HG03045 (cell line): ENCODE measurements around the gene ABHD17B.

Source experiments
- ATAC-seq: cut with Tn5 transposase; IDR thresholded peaks from one replicate; pipeline ENCODE4 v1.9.1; 2021; ENCODE audit warnings: mild to moderate bottlenecking, moderate library complexity; ENCODE audit not compliant: unreplicated experiment

The ABHD17B gene

DNA sequence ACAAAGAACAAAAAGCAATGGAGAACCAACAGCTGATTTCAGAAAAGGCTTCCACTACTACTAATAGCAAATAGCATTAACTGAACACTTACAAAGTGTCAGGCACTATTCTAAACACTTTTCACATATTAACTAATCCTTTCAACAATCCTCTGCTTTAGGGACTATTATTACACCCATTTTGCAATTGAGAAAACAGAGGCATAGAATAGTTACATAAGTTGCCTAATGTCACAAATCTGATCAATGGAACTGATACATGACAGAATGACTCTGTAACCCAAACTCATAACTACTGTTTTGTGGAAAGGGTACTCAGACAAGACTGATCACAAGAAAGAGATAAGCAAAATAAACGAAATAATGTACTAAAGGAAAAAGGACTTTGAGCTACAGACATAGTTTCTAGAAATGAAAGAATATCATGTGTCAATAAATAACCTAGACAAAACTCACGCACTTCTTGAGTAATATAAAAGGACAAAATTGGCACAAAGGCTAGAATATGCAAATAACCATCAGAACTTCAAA lies 31.3 kb downstream of the ABHD17B start:
- no peak for ATAC-seq

DNA sequence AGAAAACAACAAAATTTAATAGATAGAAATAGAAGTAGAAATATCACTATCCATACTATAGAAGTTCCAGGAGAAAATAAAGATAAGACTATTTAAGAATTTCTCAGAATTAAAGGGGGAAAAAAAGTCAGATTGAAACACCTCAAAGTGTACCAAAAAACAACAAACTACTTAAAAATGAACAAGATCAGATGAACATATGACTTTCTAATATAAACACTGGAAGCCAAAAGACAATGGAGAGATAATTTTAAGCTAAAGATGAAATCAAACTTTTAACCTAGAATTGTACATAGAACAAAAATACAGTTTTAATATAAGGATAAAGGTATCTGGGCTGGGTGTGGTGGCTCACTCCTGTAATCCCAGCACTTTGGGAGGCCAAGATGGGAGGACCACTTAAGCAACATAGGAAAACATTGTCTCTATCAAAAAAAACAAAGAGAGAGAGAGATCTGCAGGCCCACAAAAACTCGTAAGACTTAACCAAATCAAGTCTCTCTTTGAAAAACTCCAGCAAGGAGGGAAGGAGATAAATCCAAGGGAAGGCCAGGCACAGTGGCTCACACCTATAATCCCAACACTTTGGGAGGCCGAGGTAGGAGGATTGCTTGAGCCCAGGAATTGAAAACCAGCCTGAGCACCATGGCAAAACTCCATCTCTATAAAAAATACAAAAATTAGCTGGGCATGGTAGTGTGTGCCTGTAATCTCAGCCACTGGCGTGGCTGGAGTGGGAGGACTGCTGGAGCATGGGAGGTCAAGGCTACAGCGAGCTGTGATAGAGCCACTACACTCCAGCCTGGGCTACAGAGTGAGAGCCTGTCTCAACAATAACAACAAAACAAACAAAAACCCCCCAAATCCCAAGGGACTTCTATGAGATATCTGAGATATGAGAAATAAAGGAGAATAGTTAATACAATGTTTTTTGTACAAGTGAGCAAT lies 32.4 kb downstream of the ABHD17B start:
- no peak for ATAC-seq

DNA sequence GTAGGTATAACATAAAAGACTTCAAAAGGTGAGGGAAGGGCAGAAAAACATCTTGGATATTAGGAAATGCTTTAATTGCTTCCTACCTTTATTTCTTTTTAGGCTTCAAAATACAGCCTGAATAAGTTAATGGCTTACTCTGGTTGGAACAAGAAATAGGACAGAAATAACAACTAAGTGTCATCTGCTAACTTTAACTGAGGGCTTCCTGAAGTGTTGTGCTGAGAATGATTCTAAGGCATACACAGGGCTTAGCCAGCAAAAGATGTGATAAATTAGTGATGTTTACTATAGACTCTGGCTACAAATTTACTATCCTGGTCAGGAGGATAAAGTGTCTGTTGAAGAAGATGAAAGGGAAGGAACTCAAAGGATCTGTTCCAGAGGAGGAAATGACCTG lies 34.2 kb downstream of the ABHD17B start:
- ATAC-seq, result no peak

DNA sequence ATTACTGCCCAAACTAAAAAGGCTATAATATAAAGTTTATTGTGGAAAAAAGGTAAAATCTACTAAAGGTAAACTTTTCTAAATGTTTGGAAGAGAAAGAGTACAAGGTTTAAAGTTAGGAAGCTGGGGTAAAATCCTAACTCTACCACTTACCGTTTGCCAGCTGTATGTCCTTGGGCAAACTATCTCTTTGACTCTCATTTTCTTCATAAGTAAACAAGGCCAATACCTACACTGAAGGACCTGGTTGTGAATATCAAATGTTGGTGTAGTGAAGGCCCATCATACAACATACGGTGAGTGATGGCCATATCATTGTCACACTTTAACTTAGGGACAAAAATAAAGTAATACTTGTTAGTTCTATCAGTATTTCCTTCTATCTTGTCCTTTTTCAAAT lies 34.9 kb downstream of the ABHD17B start:
- no peak for ATAC-seq

DNA sequence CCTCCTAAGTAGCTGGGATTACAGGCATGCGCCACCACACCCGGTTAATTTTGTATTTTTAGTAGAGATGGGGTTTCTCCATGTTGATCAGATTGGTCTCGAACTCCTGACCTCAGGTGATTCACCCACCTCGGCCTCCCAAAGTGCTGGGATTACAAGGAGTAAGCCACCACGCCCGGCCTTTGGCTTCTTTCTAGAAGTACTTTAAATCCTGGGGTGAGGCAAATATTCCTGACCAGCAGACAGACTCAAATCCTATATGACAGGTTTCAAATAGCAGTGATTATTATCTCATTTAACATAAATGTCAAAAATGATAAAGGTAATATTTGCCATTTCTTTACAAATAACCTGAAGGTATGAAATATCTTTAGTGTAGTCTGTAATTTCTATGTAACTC lies 35.6 kb downstream of the ABHD17B start:
- ATAC-seq, result no peak

DNA sequence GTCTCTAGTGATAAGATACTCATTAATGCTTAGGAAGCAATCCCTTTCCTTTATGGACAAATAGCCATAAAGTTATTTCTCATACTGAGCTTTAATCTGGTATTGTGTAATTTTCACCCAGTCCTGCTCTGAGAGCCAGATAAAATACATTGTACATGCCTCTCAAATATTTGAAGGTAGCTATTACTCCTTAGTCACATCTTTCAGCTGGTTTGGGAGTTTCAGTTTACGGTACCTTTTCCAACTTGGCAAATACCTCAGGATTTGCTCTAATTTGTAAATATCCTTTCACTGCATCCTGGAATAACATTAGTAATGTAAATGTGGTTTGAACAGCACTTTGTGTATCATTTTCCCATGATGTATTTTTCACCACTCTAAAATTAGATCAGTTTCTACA lies 47.4 kb downstream of the ABHD17B start:
- ATAC-seq, result no peak

DNA sequence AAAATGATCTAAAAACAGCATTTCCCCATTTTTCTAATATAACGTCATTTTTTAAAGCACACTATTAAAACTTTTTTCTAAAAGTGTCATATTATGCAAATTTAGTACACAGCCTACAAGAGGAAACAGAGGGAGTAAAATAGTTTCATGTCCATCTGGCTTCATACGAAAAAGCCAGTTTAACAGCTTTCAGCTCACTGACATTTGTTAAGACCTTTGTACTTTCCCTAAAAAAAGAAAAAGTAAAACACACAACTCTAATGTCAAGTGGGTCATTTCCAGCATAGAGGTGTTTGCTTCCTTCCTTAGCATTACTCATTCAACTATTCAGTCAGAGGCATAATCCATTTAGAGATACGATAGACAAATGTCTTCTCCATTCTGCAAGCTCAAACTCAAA lies 49.4 kb downstream of the ABHD17B start:
- no peak for ATAC-seq

DNA sequence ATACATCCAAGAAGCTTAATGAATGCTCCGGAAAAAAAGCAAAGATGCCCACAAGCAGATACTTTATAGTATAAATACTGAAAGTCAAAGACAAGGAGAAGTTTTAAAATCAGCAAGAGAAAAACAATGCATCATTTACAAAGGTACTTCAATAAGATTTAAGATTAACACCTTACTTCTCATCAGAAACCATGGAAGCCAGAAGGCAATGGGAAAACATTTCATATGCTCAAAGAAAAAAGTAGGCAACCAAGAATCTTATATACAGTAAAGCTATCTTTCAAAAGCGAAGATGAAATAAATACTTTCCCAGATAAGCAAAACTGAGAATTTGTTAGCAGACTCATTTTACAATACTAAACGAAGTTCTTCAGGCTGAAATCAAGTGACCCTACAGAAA lies 51.1 kb downstream of the ABHD17B start:
- ATAC-seq, result no peak

DNA sequence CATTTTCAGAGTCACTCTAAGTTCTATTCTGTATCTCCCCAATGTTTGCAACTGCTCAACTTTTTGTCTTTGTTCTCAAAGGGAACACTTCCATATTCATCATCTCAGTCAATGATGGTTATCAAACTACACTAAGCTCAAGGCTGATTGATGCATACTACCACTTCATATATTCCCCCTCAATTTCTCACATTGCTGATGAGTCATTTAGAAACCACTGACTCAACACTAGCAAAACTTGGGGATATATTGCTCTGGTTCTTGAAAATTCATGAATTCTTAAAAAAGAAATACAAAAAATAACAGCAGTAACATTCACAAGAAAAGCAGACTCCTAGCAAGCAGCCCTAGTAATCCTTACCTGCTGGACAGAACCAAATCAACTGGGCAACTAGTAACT lies 52.2 kb downstream of the ABHD17B start:
- ATAC-seq, result no peak

DNA sequence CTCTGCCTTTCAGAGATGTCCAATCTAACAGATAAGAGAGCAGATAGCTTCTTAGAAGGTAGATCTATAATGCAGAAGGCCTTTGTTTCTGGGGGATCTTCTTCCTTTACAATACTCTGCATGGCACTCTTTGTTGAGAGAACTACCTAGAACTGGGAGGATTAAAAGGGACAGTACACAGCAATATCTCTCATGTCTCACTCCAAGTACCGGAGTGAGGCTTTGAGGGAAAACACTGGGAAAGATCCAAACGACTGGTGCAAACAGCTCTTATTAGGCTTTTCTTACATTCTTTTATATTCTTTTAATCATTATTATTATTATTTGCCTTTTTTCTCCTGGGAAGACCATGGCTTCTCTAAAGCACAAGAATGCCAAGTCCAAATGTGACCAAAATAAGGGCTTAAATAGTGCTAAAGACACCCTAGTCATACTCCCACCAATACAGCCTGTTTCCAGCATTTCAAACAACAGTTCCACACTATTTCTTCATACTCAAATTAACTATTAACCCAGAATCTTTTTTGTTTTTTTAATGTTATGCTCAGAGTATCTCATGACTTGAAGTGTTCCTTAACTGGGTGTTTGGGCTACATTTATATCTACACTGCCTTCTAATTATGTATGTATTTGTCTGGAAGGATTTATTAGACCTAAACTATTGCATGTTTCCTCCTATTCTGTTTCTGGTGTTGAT lies 52.7 kb downstream of the ABHD17B start:
- no peak for ATAC-seq

DNA sequence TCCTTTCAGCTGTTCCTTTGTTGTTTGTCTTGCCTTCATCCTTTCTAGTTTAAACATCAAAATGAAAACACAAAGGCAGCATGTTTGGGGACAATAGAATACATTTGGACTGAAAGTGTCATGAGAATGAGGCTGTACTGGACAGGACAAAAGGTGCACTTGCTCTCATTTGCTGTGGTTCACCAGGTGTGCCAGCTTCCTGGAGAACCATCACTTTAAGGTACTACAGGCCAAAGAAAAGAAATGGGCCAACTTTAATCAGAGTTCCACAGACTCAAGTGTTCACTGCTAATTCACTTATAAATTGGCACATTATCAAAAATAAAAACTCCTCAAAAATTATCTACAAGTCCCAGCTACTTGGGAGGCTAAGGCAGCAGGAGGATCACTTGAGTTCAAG lies 53.8 kb downstream of the ABHD17B start:
- ATAC-seq, result no peak

DNA sequence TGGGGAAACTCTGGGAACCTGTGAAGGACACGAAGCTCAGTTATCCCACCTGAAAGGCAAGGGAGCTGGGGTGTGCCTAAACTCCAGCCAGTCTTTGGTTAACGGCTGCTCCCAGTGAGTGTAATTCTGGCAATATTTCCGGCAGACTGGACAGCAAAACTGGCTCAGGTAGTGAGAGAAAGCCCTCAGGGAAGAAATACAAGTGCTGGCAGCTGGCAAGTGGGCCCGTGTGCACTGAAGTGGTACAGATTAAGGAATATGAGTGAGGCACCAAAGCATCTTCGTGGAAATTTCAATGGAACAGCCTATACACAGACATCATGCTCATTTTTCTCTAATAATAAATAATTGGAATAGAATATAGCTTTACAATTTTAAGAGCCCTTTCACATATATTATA lies 56.2 kb downstream of the ABHD17B start:
- ATAC-seq, result no peak

DNA sequence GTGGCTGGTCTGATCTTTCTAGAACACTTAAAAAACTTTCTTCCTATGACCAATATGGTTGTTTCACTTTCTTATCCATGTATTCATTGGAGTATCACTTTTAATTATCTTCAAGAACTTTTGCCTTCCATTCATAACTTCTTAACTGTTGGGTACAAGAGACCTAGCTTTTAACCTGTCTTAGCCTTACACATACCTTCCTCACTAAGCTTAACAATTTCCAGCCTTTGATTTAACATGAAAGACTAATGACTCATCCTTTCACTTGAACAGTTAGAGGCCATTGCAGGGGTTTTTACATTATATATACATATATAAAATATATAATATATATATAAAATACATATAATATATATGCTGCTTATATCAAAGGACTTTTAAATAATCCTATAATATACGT lies 57.9 kb downstream of the ABHD17B start:
- no peak for ATAC-seq

DNA sequence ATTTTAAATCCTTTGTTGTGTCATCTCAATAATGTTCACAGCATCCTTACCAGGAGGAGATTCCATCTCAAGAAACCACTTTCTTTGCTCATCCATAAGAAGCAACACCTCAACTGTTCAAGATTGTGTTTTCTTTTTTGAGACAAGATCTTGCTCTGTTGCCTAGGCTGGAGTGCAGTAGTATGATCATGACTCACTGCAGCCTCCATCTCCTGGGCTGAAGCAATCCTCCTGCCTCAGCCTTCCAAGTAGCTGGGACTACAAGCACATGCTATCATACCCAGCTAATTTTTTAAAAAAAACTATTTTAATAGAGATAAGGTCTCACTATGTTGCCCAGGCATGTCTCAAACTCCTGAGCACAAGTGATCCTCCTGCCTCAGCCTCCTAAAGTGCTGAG lies 60.0 kb downstream of the ABHD17B start:
- ATAC-seq, result no peak

DNA sequence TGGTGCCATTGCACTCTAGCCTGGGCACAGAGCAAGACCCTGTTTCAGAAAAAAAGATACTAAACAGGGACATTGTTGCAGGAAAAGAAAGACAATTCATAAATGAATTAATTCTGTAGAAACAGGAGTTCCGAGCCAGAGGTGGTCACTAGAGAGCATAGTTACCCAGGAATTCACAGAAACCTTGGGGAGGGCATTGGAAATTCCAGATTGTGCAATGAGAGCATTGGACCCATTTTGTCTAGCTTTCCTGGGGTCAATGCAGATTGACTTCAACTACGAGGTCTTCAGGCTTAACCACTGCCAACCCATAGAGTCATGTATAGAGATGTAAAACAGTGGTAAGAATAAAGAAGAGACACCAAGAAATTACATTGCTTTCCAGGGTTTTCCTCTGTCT lies 63.1 kb downstream of the ABHD17B start:
- no peak for ATAC-seq

DNA sequence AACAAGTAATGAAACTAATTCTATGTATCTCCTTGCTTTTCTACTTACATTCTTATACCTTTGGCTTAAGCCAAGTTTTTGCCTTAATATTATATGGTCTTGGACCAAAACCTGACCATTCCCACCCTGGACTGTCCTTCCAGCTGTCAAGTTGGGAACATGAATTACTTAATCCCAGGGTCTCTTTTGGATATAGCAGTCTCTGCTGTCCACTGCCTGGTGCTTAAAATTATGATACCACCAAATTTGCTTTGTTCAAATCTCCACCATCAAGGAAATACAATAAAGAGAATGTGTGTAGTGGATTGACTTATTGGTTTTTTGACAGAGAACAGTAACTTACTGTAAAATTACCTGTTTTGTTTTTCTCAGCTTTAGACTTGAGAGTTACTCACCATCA lies 66.2 kb downstream of the ABHD17B start:
- no peak for ATAC-seq

DNA sequence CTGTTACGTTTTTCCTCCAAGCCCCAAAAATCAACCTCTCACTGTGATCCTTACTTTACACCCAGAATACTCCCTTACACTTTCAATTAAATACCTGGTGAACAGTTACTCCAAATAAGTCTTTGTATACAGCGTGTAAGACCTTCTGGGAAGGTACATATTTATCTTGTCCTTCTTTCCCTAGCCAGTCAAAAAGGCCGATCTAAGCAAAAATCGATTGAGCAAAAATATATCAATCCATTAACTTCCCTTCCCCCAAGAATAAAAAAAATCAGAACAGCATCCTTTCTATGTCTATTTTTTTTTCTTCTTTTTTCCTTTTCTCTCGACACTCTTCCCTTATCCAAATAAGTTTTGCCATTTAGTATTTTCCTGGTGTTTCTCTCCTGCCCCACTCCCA lies 71.3 kb downstream of the ABHD17B start:
- no peak for ATAC-seq

DNA sequence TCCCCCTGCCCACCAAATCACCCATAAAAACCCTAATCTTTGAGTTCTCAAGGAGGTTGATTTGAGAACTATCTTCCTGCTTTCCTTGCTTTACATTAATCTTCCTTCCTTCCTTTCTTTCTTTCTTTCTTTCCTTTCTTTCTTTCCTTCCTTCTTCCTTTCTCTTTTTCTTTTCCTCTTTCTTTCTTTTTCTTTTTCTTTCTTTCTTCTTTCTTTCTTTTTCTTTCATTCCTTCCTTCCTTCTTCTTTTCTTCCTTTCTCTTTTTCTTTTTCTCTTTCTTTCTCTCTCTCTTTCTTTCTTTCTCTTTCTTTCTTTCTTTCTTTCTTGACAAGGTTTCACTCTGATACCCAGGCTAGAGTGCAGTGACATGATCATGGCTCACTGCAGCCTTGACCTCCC lies 75.4 kb downstream of the ABHD17B start:
- ATAC-seq, result no peak

DNA sequence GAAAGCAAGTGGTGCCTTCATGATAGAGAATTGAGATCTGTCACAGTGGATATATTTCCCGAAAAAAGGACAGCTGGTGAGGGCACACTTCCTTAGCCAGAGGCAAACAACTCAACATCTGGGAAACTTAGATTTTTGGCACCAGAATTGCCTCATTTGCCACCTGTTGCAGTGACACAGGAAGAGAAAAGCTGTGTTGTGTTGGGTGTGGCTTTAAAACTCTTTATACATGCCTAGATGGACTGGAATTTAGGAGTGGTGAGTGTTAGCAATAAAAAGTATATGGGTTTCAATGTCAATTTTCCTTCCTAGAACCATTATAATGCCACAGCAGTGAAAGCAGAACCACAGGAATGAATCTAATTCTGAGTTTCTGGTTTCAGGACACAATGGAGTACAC lies 80.1 kb downstream of the ABHD17B start:
- ATAC-seq, result no peak

DNA sequence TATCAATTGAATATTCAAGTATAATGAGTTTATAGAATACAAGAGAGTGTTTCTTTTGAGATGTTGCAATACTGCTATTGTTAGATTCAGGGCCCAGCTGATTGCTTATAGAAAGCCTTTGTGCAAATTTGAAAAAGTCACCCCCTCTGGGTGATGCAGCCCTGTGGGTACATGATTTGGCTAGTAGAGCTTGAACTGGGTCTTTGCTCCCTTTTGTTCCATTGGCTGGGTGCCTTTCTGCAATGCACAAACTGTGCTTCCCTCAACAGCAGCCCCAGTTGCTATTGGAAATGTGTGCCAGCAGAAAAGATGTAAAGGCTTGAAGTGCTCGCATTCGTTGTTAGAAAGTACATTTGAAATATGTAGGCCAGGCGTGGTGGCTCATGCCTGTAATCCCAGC lies 80.8 kb downstream of the ABHD17B start:
- no peak for ATAC-seq

DNA sequence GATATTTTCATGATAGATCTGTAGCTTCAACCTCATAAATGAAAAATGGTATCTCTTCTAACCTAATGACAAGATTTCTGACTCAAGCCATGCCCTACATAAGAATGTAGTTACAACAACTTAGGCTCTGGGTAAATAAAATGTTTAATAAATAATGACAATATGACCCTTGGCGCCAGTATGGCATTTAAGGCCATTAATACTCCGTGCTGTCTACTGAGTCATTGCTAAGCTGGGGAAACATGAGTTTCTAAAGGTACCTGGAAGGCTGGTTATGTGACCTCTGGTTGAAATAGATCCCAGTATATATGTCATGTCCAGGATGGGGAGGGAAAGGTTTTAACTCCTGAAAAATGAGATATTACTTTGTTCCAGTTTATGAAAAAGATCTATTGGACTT lies 84.7 kb downstream of the ABHD17B start:
- no peak for ATAC-seq

DNA sequence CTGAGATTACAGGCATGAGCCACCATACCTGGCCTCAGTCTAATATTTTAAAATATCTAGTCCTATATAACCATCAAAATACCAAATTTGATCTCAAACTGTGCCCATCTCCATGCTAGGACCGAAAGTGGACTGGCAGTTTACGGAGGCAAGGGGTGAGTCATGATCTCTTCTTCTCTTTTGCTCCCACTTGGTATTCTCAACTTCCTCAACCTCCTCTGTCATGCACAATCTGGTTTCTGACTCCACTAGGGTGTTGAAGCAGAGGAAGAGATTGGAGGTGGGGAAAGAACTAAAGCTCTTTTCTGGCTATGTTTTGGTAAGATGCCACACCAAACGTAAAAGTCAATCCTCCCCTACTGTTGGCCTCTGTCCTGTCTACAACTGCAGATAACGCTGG lies 86.7 kb downstream of the ABHD17B start:
- no peak for ATAC-seq
